Kidney epithelial cell (primary cell): Measurements from ENCODE around the gene GP9. TPM values are rescaled to one million over a fixed set of nuclear protein-coding genes. Genes with fewer than 3 reads are reported as not detected.

ENCODE experiments used
- DNase-seq: peaks from one replicate; pipeline ENCODE4 v3.0.0-alpha.2; 2010; ENCODE audit warnings: low read depth
- H3K27me3 ChIP-seq: 2 replicates; pipeline ENCODE4 v1.6.0; 2011; ENCODE audit warnings: low read length; ENCODE audit not compliant: control insufficient read depth, insufficient read depth
- H3K36me3 ChIP-seq: 2 replicates; pipeline ENCODE4 v1.5.1; 2011; ENCODE audit warnings: low read length; ENCODE audit not compliant: control insufficient read depth, insufficient read depth
- H3K4me3 ChIP-seq: 2 replicates; pipeline ENCODE4 v1.5.1; 2011; ENCODE audit warnings: low read depth, mild to moderate bottlenecking, control low read depth, low read length
- total RNA-seq: library from RNA; depleted of rRNA; stranded (reverse); fragments of >200 nt; gene quantifications from 2 replicates; pipeline ENCODE4 v1.2.3, GENCODE V29; 2015
- TF ChIP-seq, protein P1 (sequence below): IDR thresholded peaks from 2 replicates; pipeline ENCODE4 v1.5.1; 2011; ENCODE audit warnings: mild to moderate bottlenecking, moderate library complexity, low read length, control low read depth, inconsistent platforms; ENCODE audit not compliant: insufficient read depth, poor library complexity, severe bottlenecking

GP9 gene
- total RNA-seq, 1 donor from 2014 or later = not detected

DNA sequence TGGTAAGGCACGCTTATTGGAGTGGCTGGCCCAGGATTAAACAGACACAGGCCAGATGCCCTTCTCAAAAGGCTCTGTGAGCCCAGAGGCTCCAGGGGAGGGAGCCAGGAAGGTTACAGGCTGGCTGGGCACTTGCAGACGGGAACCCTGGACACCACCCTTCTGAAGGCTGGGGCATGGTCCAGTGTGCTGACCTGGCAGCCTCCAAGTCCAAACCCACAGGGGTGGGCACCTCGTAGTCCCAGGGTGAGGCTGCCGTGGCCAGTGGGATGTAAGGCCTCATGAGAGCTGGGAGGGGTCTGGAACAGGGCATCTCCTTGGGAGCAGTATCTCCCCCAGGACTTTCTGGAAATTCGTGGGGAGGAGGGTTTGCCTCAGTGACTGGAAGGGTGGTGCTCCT is 39.9 kb upstream of the GP9 start:
- no peak for DNase-seq
- no peak overlapping the region for H3K4me3 ChIP-seq
- TF ChIP-seq, protein P1, sequence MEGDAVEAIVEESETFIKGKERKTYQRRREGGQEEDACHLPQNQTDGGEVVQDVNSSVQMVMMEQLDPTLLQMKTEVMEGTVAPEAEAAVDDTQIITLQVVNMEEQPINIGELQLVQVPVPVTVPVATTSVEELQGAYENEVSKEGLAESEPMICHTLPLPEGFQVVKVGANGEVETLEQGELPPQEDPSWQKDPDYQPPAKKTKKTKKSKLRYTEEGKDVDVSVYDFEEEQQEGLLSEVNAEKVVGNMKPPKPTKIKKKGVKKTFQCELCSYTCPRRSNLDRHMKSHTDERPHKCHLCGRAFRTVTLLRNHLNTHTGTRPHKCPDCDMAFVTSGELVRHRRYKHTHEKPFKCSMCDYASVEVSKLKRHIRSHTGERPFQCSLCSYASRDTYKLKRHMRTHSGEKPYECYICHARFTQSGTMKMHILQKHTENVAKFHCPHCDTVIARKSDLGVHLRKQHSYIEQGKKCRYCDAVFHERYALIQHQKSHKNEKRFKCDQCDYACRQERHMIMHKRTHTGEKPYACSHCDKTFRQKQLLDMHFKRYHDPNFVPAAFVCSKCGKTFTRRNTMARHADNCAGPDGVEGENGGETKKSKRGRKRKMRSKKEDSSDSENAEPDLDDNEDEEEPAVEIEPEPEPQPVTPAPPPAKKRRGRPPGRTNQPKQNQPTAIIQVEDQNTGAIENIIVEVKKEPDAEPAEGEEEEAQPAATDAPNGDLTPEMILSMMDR = no peak
- H3K36me3 ChIP-seq = no peaks in the 10 kb centered on the region
- H3K27me3 ChIP-seq = peaks cover 19% of the 10 kb centered on the region

GRCh38 chr3:129021140-129021551 is 39.4 kb upstream of the GP9 start:
- no peaks in the 10 kb centered on the region for H3K36me3 ChIP-seq
- H3K27me3 ChIP-seq = peaks cover 19% of the 10 kb centered on the region
- no peak overlapping the region for H3K4me3 ChIP-seq
- DNase-seq = no peak
- TF ChIP-seq, protein P1 = no peak

- Histone ChIP-seq H3K36me3 (no peaks in the 10 kb centered on the region), H3K27me3 (peaks cover 19% of the 10 kb centered on the region), H3K4me3 (no peak overlapping the region)
- TF ChIP-seq, protein P1 = no peak
- no peak for DNase-seq
Measured at GRCh38 chr3:129022114-129023007, 38.2 kb upstream of the GP9 start.

DNA sequence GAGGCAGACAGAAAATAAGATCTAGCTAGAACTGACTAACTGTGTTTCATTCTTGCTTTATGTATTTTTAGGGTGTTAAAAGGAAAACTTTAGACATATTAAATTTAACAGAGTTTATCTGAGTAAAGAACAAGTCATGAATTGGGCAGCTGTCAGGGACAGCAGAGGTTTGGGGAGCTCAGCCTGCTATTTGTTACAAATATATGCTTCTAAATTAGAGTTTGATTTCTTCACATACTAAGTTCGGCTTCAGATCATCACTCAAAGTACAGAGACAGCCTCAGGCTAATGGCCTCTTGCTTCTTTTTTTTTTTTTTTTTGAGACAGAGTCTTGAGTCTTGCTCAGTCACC is 37.6 kb upstream of the GP9 start:
- no peak for DNase-seq
- TF ChIP-seq, protein P1 = no peak
- Histone ChIP-seq H3K36me3 (no peaks in the 10 kb centered on the region), H3K27me3 (peaks cover 19% of the 10 kb centered on the region), H3K4me3 (no peak overlapping the region)

DNA sequence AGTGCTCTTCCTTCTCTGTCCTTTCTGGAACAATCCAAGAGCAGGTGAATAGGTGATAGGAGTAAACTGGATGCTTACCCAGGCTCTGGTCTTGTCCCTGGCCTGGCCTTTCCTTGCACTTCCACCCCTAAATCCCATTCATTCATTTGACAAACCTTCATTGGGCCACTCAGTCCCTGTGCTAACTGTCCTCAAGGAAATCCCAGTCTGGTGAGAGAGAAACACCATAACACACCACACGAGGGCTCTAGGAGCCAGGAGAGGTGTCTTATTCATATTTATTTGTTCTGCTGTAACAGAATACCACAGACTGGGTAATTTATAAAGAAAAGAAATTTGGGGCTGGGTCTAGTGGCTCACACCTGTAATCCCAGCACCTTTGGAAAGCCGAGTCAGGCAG is 36.7 kb upstream of the GP9 start:
- Histone ChIP-seq H3K4me3 (no peak overlapping the region), H3K36me3 (no peaks in the 10 kb centered on the region), H3K27me3 (peaks cover 15% of the 10 kb centered on the region)
- TF ChIP-seq, protein P1 = peak; percentile 28
- no peak for DNase-seq

- TF ChIP-seq, protein P1 = no peak
- Histone ChIP-seq H3K36me3 (no peaks in the 10 kb centered on the region), H3K4me3 (no peak overlapping the region), H3K27me3 (peaks cover 12% of the 10 kb centered on the region)
- no peak for DNase-seq
Measured at GRCh38 chr3:129025108-129025507, 35.5 kb upstream of the GP9 start.
